Esophagus mucosa (tissue), 1 donor: ENCODE results near the gene MEIOB. TPM values are rescaled to one million over a fixed set of nuclear protein-coding genes. Genes with fewer than 3 reads are reported as not detected.
A peak's percentile ranks its signal among the peaks of the same experiment; 100 is the strongest.
"Not testable (repeated sequence)": the region's sequence is repeated elsewhere in the genome, so short reads cannot be mapped to it uniquely, and the experiment has no call there.

ENCODE experiments used
- ATAC-seq: fragments of 200-7000 bp; cut with Tn5 transposase; one replicate; pipeline ENCODE4 v1.9.1; 2020
- total RNA-seq: library from RNA; stranded (reverse); gene quantifications from one replicate; pipeline ENCODE4 v1.2.4, GENCODE V29; 2023
- donor health status: DM: yes; HTN: yes; CAD: no.

MEIOB gene
- total RNA-seq, 1 donor from 2014 or later, result not detected

GRCh38 chr16:1906846-1907165 is 34.8 kb upstream of the MEIOB start:
- no peak for ATAC-seq

- peak; percentile 51 for ATAC-seq
Measured at GRCh38 chr16:1906055-1906845, 34.3 kb upstream of the MEIOB start.

GRCh38 chr16:1903845-1904840 is 32.2 kb upstream of the MEIOB start:
- ATAC-seq, result no peak

GRCh38 chr16:1903220-1903574 is 31.2 kb upstream of the MEIOB start:
- ATAC-seq, result no peak

GRCh38 chr16:1902547-1903219 is 30.7 kb upstream of the MEIOB start:
- no peak for ATAC-seq

- peak; percentile 26 for ATAC-seq
Measured at GRCh38 chr16:1900452-1900774, 28.4 kb upstream of the MEIOB start.

GRCh38 chr16:1899641-1900451 is 27.9 kb upstream of the MEIOB start:
- ATAC-seq, result peak; percentile 83

GRCh38 chr16:1897692-1898091 is 25.7 kb upstream of the MEIOB start:
- not testable (repeated sequence) for ATAC-seq

- ATAC-seq, result peak; percentile 57
Measured at GRCh38 chr16:1895949-1896675, 24.1 kb upstream of the MEIOB start.

- no peak for ATAC-seq
Measured at GRCh38 chr16:1895068-1895467, 23.1 kb upstream of the MEIOB start.

- no peak for ATAC-seq
Measured at GRCh38 chr16:1890708-1891050, 18.7 kb upstream of the MEIOB start.

GRCh38 chr16:1890024-1890707 is 18.2 kb upstream of the MEIOB start:
- ATAC-seq, result no peak

- ATAC-seq, result no peak
Measured at GRCh38 chr16:1887711-1888354, 15.9 kb upstream of the MEIOB start.

- ATAC-seq, result no peak
Measured at GRCh38 chr16:1884889-1885288, 12.9 kb upstream of the MEIOB start.

GRCh38 chr16:1884155-1884760 is 12.3 kb upstream of the MEIOB start:
- ATAC-seq, result peak; percentile 68

GRCh38 chr16:1881172-1881571 is 9.2 kb upstream of the MEIOB start:
- not testable (repeated sequence) for ATAC-seq

- no peak for ATAC-seq
Measured at GRCh38 chr16:1879477-1879876, 7.5 kb upstream of the MEIOB start.

- ATAC-seq, result no peak
Measured at GRCh38 chr16:1878256-1878655, 6.3 kb upstream of the MEIOB start.

- ATAC-seq, result no peak
Measured at GRCh38 chr16:1877804-1878203, 5.8 kb upstream of the MEIOB start.

GRCh38 chr16:1877089-1877488 is 5.1 kb upstream of the MEIOB start:
- ATAC-seq, result no peak
